Mucosa of rectum (tissue), 2 donors: Measurements from ENCODE around the gene CCDC83.
"Not testable (repeated sequence)": the region's sequence is repeated elsewhere in the genome, so short reads cannot be mapped to it uniquely, and the experiment has no call there.

Source experiments
- H3K27ac ChIP-seq, 2 donors: one replicate each; pipeline ENCODE4 v1.7.0; 2013; ENCODE audit warnings: inconsistent platforms in 2 of 2, low read depth in 2 of 2, low read length in 2 of 2
- H3K27me3 ChIP-seq, 2 donors: one replicate each; pipeline ENCODE4 v1.7.0; 2013; ENCODE audit warnings: low read length in 2 of 2; ENCODE audit not compliant: control insufficient read depth in 2 of 2, insufficient read depth in 2 of 2
- H3K36me3 ChIP-seq, 2 donors: one replicate each; pipeline ENCODE4 v1.7.0; 2013; ENCODE audit warnings: low read length in 2 of 2; ENCODE audit not compliant: control insufficient read depth in 2 of 2, insufficient read depth in 2 of 2
- H3K4me1 ChIP-seq, 2 donors: one replicate each; pipeline ENCODE4 v1.7.0; 2013; ENCODE audit warnings: low read length in 2 of 2, mild to moderate bottlenecking in 1 of 2; ENCODE audit not compliant: control insufficient read depth in 2 of 2, insufficient read depth in 2 of 2
- H3K4me3 ChIP-seq, 2 donors: one replicate each; pipeline ENCODE4 v1.7.0; 2013; ENCODE audit warnings: low read length in 2 of 2
- H3K9ac ChIP-seq, 2 donors: one replicate each; pipeline ENCODE4 v1.7.0; 2013; ENCODE audit warnings: low read length in 2 of 2, low read depth in 1 of 2, mild to moderate bottlenecking in 1 of 2
- H3K9me3 ChIP-seq, 2 donors: one replicate each; pipeline ENCODE4 v1.7.0; 2013; ENCODE audit warnings: low read length in 2 of 2; ENCODE audit not compliant: control insufficient read depth in 2 of 2
- donor health status: healthy.
- donor health status: Normal muscosa, but diverticular disease.

CCDC83 gene

DNA sequence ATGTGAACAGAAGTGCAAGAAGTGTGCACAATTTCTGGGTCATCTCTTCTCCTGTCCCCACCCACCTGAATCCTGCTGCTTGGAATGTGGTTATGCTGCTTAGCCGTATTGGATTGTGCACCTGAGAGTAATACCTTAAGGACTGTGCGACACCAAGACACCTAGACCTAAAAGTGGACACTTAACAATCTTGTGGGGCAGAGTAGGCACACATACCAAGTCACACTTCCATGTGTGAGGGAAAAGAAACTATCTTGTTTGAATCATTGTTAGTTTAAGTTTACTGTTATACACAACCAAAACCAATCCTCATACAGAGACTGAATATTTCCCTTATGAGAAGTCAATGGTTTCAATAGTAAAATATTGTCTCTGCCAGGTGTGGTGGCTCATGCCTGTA is 93.7 kb downstream of the CCDC83 start:
- H3K9ac ChIP-seq = no peak overlapping the region
- no peaks in the 10 kb centered on the region for H3K36me3 ChIP-seq
- H3K4me3 ChIP-seq = no peak overlapping the region
- no peak overlapping the region for H3K27ac ChIP-seq
- no peaks in the 10 kb centered on the region for H3K9me3 ChIP-seq
- H3K4me1 ChIP-seq = peaks cover 0 to 10% of the 10 kb centered on the region in 2 donors
- no peaks in the 10 kb centered on the region for H3K27me3 ChIP-seq

DNA sequence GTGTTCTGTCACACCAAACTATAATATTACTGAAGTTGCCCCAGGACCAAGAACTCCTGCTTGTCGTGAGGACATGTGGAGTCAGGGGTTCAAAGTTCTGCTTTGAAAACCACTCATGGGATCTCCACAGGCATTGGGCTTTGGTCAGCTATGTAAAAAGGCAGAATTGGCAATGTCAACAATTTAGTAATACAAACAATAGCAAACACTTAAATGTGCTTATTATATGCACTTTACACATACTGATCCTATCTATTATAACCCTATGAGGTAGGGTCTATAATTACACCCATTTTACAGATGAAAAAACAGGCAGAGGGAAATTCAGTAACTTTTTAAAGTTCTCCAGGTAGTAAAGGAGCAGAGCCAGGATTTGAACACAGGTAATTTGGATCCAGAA is 94.6 kb downstream of the CCDC83 start:
- Histone ChIP-seq H3K9ac (no peak overlapping the region), H3K36me3 (no peaks in the 10 kb centered on the region), H3K9me3 (no peaks in the 10 kb centered on the region), H3K27ac (no peak overlapping the region), H3K4me3 (no peak overlapping the region), H3K27me3 (no peaks in the 10 kb centered on the region), H3K4me1 (peaks cover 0 to 10% of the 10 kb centered on the region in 2 donors)

DNA sequence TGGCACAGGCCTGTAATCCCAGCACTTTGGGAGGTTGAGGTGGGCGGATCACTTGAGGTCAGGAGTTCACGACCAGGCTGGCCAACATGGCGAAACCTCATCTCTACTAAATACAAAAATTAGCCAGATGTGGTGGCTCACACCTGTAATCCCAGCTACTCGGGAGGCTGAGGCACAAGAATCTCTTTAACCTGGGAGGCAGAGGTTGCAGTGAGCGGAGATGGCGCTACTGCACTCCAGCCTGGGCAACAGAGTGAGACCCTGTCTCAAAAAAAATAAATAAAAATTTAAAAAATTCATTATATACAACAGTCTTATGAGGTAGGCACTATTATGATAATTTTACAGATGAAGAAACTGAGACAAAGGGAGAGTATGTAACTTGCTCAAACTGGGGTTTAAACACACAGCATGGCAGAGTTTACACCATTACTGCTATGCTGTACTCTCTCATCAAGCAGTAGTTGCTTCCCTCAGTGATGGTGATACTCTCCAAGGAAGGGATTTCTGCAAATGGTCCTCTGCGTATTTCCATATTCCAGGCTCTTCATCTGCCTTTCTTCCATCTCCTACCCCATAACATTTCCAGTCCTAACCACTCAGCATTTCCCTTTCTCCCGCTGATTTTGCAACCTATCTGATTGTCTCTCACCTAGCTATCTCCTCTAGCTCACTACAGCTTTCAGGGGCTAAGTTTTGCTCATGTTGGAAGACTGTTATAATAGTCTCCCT is 95.3 kb downstream of the CCDC83 start:
- H3K9ac ChIP-seq = no peak overlapping the region
- no peaks in the 10 kb centered on the region for H3K9me3 ChIP-seq
- peaks cover 0 to 10% of the 10 kb centered on the region in 2 donors for H3K4me1 ChIP-seq
- no peak overlapping the region for H3K4me3 ChIP-seq
- no peaks in the 10 kb centered on the region for H3K27me3 ChIP-seq
- peaks cover 0 to 5% of the 10 kb centered on the region in 2 donors for H3K36me3 ChIP-seq
- no peak overlapping the region for H3K27ac ChIP-seq

DNA sequence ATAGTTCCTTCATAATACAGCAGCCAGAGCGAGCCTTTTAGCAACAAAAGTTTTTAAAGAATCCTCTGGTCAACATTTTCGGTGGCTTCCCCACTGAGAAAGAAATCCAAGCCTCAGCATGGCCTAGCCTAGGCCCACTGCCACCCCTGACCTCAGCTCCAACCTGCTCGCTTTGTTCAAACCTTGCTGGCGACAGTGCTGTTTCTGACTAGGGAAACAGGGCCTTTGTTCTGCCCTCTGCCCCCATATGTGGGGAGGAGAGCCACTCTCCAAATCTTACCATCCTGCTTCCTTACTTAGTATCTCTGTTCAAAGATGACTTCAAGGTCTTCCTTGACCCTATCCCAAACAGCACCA is 95.8 kb downstream of the CCDC83 start:
- H3K27me3 ChIP-seq = no peaks in the 10 kb centered on the region
- no peak overlapping the region for H3K27ac ChIP-seq
- peaks cover 2 to 9% of the 10 kb centered on the region in 2 donors for H3K36me3 ChIP-seq
- peaks cover 0 to 10% of the 10 kb centered on the region in 2 donors for H3K4me1 ChIP-seq
- no peak overlapping the region for H3K9ac ChIP-seq
- H3K4me3 ChIP-seq = no peak overlapping the region
- no peaks in the 10 kb centered on the region for H3K9me3 ChIP-seq

DNA sequence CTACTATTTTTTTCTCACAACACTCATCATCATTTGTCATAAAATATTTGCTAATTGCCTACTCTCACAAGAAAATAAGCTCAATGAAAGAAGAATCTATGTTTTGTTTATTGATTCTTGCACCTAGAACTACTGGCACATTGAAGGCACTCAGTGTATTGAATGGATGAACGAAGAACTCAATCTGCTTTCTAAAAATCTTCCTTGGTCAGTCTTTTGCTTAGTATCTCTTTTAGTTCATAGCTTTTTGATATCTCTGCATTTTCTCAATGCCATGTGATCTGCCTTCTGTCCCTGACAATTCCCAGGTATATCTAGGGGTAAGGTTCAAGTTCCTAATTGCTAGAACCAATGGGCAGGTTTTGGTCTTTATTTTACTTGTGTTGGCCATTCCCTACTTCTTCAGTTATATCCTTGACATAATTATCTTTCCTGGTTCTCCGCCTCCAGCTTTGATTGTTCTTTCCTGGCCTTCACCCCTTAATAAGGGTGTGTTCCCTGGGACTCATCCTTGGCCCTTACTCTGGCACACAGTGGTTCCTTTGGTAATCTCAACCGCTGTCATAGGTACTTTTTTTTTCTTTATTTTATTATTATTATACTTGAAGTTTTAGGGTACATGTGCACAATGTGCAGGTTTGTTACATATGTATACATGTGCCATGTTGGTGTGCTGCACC is 96.4 kb downstream of the CCDC83 start:
- Histone ChIP-seq H3K4me1 (peaks cover 0 to 10% of the 10 kb centered on the region in 2 donors), H3K9me3 (no peaks in the 10 kb centered on the region), H3K36me3 (peaks cover 7 to 13% of the 10 kb centered on the region in 2 donors), H3K9ac (no peak overlapping the region), H3K27ac (no peak overlapping the region), H3K4me3 (no peak overlapping the region), H3K27me3 (no peaks in the 10 kb centered on the region)

DNA sequence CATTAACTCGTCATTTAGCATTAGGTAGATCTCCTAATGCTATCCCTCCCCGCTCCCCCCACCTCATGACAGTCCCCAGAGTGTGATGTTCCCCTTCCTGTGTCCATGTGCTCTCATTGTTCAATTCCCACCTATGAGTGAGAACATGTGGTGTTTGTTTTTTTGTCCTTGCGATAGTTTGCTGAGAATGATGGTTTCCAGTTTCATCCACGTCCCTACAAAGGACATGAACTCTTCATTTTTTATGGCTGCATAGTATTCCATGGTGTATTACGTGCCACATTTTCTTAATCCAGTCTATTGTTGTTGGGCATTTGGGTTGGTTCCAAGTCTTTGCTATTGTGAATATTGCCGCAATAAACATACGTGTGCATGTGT is 96.9 kb downstream of the CCDC83 start:
- not testable (repeated sequence) for H3K27me3 ChIP-seq, H3K9me3 ChIP-seq, H3K4me1 ChIP-seq, H3K27ac ChIP-seq, H3K9ac ChIP-seq, H3K4me3 ChIP-seq
- H3K36me3 ChIP-seq = peaks cover 12 to 17% of the 10 kb centered on the region in 2 donors

DNA sequence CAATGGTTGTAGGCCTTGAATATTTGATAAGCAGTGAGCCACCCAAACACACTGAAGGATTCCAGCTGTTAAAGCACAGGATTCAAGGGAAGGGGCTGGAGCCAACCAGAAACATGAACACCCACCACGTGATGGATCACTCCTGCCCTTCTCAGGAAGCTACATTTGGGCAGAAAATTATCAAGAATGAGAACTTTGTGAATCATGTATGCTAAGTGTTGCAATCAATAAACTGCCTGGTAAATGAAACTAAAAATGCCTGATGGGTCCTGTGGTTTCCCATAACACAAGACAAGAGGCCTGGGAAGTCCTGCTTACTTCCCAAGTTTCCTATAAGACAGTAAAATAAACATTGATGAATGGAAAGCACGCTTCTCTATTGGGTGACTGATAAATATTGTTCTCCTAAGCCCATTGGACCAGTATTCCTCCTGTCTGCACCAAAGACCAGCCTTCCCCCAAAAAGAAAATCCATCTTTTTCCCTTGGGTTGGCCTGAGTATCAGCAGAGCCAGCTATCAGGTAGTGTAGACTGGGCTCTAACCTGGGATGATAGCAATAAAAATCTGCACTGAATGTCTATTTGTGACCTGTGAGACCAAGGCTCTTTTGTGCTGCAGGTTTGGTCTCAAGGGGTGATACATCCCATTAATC is 98.4 kb downstream of the CCDC83 start:
- Histone ChIP-seq H3K27me3 (no peaks in the 10 kb centered on the region), H3K9me3 (no peaks in the 10 kb centered on the region), H3K4me1 (peaks cover 0 to 4% of the 10 kb centered on the region in 2 donors), H3K27ac (no peak overlapping the region), H3K9ac (no peak overlapping the region), H3K4me3 (no peak overlapping the region), H3K36me3 (peaks cover 19 to 23% of the 10 kb centered on the region in 2 donors)

DNA sequence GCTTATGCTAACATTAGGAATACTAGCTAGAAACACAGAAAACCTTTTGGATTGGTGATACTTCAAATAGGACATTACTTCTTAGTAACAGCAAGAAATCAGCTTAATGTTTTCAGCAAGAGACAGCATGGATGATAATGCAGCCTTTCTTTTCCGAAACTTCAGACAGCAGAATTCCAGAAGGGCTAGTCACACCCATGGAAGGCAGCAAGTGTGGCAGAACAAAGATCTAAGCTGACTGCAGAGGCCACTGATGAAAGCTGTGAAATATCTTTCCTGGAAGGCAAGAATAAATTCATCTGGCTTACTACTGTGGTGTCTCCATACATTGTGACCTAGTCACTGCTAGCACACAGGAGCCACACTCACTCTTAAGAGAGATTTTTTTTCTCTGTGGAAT is 100.3 kb downstream of the CCDC83 start:
- no peaks in the 10 kb centered on the region for H3K9me3 ChIP-seq
- no peak overlapping the region for H3K27ac ChIP-seq
- H3K36me3 ChIP-seq = peaks cover 25 to 27% of the 10 kb centered on the region in 2 donors
- no peaks in the 10 kb centered on the region for H3K27me3 ChIP-seq
- H3K4me1 ChIP-seq = peaks cover 0 to 4% of the 10 kb centered on the region in 2 donors
- H3K9ac ChIP-seq = no peak overlapping the region
- H3K4me3 ChIP-seq = no peak overlapping the region

DNA sequence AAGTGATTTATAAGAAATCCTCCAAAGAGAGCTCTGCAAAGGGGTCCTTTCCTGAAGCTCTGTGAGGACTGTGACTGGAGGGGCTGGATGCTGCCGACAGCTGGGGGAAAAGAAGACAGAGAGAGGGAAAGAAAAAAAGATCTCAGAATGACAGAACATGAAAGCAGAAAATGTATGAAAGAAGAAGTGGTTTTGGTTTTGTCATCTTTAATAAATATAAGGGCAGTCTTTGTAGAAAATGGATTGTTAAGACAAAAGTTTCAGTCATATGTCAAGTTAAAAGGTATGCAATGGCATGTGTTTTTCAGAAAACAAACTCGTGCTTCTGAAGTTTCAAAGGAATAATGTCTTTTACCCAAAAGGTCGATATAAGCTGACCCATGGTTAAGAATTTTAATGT is 105.5 kb downstream of the CCDC83 start:
- Histone ChIP-seq H3K27me3 (no peaks in the 10 kb centered on the region), H3K27ac (no peak overlapping the region), H3K4me1 (peaks cover 0 to 4% of the 10 kb centered on the region in 2 donors), H3K9ac (no peak overlapping the region), H3K36me3 (peaks cover 44 to 49% of the 10 kb centered on the region in 2 donors), H3K9me3 (no peaks in the 10 kb centered on the region), H3K4me3 (no peak overlapping the region)

DNA sequence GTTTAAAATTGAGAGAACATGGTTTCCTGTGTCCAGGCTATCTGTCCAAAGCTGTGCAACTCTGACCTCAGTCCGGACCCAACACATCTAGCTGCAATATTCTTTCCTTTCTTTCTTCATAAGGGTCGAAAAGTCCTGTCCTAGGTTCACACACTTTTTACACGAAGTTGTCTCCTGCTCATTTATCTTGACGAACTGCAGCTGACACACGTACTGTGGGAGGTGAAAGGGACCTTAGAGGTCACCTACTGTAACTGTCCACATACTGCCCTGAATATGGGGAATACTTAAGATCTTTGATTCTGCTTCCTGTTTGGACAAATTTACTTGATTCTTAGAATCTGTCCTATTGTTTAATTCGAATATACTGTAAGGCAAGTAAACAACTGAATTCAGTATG is 105.9 kb downstream of the CCDC83 start:
- Histone ChIP-seq H3K27ac (no peak overlapping the region), H3K36me3 (peaks cover 42 to 45% of the 10 kb centered on the region in 2 donors), H3K27me3 (no peaks in the 10 kb centered on the region), H3K4me3 (no peak overlapping the region), H3K4me1 (peaks cover 0 to 4% of the 10 kb centered on the region in 2 donors), H3K9me3 (no peaks in the 10 kb centered on the region), H3K9ac (no peak overlapping the region)
